ENCODE measurements around the gene CTBS.

CTBS gene

GRCh38 chr1:84585803-84586202 lies 11.6 kb upstream of the CTBS start:
- no peak overlapping the region for H3K4me3 ChIP-seq (ENCODE audit: low read length)
- no peak for DNase-seq (ENCODE audit: low read depth)
- TF ChIP-seq CTCF (conservative IDR thresholded peaks at IDR 0.05; ENCODE audit: low read depth, low read length) = no peak

- H3K4me3 ChIP-seq (ENCODE audit: low read length) = no peak overlapping the region
- TF ChIP-seq CTCF (conservative IDR thresholded peaks at IDR 0.05; ENCODE audit: low read depth, low read length) = no peak
- no peak for DNase-seq (ENCODE audit: low read depth)
These were observed 9.9 kb upstream of the CTBS start for GRCh38 chr1:84584126-84584525.

- peak overlapping the region; percentile 5 for H3K4me3 ChIP-seq (ENCODE audit: low read length)
- no peak for DNase-seq (ENCODE audit: low read depth)
- no peak for TF ChIP-seq CTCF (conservative IDR thresholded peaks at IDR 0.05; ENCODE audit: low read depth, low read length)
These were observed 9.4 kb upstream of the CTBS start for GRCh38 chr1:84583648-84584047.

GRCh38 chr1:84582802-84583587 lies 8.8 kb upstream of the CTBS start:
- H3K4me3 ChIP-seq (ENCODE audit: low read length) = peak overlapping the region; percentile 5
- DNase-seq (ENCODE audit: low read depth) = peak; percentile 94
- TF ChIP-seq CTCF (conservative IDR thresholded peaks at IDR 0.05; ENCODE audit: low read depth, low read length) = no peak

GRCh38 chr1:84581648-84582047 lies 7.4 kb upstream of the CTBS start:
- TF ChIP-seq CTCF (conservative IDR thresholded peaks at IDR 0.05; ENCODE audit: low read depth, low read length) = no peak
- no peak overlapping the region for H3K4me3 ChIP-seq (ENCODE audit: low read length)
- DNase-seq (ENCODE audit: low read depth) = no peak

GRCh38 chr1:84574936-84575335 lies 696 bp upstream of the CTBS start:
- TF ChIP-seq CTCF (conservative IDR thresholded peaks at IDR 0.05; ENCODE audit: low read depth, low read length) = no peak
- peak overlapping the region; percentile 72 for H3K4me3 ChIP-seq (ENCODE audit: low read length)
- no peak for DNase-seq (ENCODE audit: low read depth)

- no peak for TF ChIP-seq CTCF (conservative IDR thresholded peaks at IDR 0.05; ENCODE audit: low read depth, low read length)
- no peak for DNase-seq (ENCODE audit: low read depth)
- peak overlapping the region; percentile 68 for H3K4me3 ChIP-seq (ENCODE audit: low read length)
These were observed 716 bp downstream of the CTBS start for GRCh38 chr1:84573481-84573966.

Measured in retinal pigment epithelial cell (primary cell).